ENCODE measurements around the gene ALLC.

Gene ALLC

GRCh38 chr2:3683748-3684454, 25.9 kb downstream of the ALLC start:
- TF ChIP-seq CREB1 (IDR thresholded peaks at IDR 0.05; ENCODE audit: low read depth): no peak
- no peak for TF ChIP-seq REST (IDR thresholded peaks at IDR 0.05; ENCODE audit: low read depth)
- TF ChIP-seq EP300 (IDR thresholded peaks at IDR 0.05; ENCODE audit: borderline replicate concordance): no peak
- TF ChIP-seq CEBPB (IDR thresholded peaks at IDR 0.05): no peak
- no peak for TF ChIP-seq MAX (IDR thresholded peaks at IDR 0.05)
- TF ChIP-seq ZBTB7A (IDR thresholded peaks at IDR 0.05; ENCODE audit: low read depth): no peak
- TF ChIP-seq USF1 (IDR thresholded peaks at IDR 0.05): no peak
- no peak for TF ChIP-seq TEAD4 (IDR thresholded peaks at IDR 0.05)
- no peak for TF ChIP-seq EGR1 (IDR thresholded peaks at IDR 0.05)
- no peak for TF ChIP-seq TCF12 (IDR thresholded peaks at IDR 0.05; ENCODE audit: low read depth)
- no peak for TF ChIP-seq FOXM1 (IDR thresholded peaks at IDR 0.05; ENCODE audit: borderline replicate concordance, low read depth)
- TF ChIP-seq RAD21 (IDR thresholded peaks at IDR 0.05; ENCODE audit: low read depth): no peak
- TF ChIP-seq YY1 (IDR thresholded peaks at IDR 0.05; ENCODE audit: low read depth): no peak
- TF ChIP-seq TAF1 (IDR thresholded peaks at IDR 0.05; ENCODE audit: low read depth): no peak
- TF ChIP-seq NFIC (IDR thresholded peaks at IDR 0.05): no peak

- TF ChIP-seq TAF1 (IDR thresholded peaks at IDR 0.05; ENCODE audit: low read depth): no peak
These were observed 32.2 kb downstream of the ALLC start for GRCh38 chr2:3689998-3690748.

GRCh38 chr2:3692375-3692774, 34.4 kb downstream of the ALLC start:
- TF ChIP-seq RAD21 (IDR thresholded peaks at IDR 0.05; ENCODE audit: low read depth): peak; percentile 76
- TF ChIP-seq USF1 (IDR thresholded peaks at IDR 0.05): no peak

- TF ChIP-seq TAF1 (IDR thresholded peaks at IDR 0.05; ENCODE audit: low read depth): no peak
- TF ChIP-seq NFIC (IDR thresholded peaks at IDR 0.05): no peak
- TF ChIP-seq USF1 (IDR thresholded peaks at IDR 0.05): no peak
- TF ChIP-seq ZBTB7A (IDR thresholded peaks at IDR 0.05; ENCODE audit: low read depth): no peak
- no peak for TF ChIP-seq REST (IDR thresholded peaks at IDR 0.05; ENCODE audit: low read depth)
- no peak for TF ChIP-seq CEBPB (IDR thresholded peaks at IDR 0.05)
- no peak for TF ChIP-seq TCF12 (IDR thresholded peaks at IDR 0.05; ENCODE audit: low read depth)
- TF ChIP-seq YY1 (IDR thresholded peaks at IDR 0.05; ENCODE audit: low read depth): no peak
- no peak for TF ChIP-seq TEAD4 (IDR thresholded peaks at IDR 0.05)
- TF ChIP-seq EGR1 (IDR thresholded peaks at IDR 0.05): no peak
- no peak for TF ChIP-seq EP300 (IDR thresholded peaks at IDR 0.05; ENCODE audit: borderline replicate concordance)
These were observed 38.5 kb downstream of the ALLC start for GRCh38 chr2:3696545-3696944.

GRCh38 chr2:3701071-3701470, 43.1 kb downstream of the ALLC start:
- TF ChIP-seq CREB1 (IDR thresholded peaks at IDR 0.05; ENCODE audit: low read depth): no peak
- TF ChIP-seq REST (IDR thresholded peaks at IDR 0.05; ENCODE audit: low read depth): no peak
- TF ChIP-seq EP300 (IDR thresholded peaks at IDR 0.05; ENCODE audit: borderline replicate concordance): no peak
- TF ChIP-seq ZBTB7A (IDR thresholded peaks at IDR 0.05; ENCODE audit: low read depth): no peak
- TF ChIP-seq TAF1 (IDR thresholded peaks at IDR 0.05; ENCODE audit: low read depth): no peak
- TF ChIP-seq TCF12 (IDR thresholded peaks at IDR 0.05; ENCODE audit: low read depth): no peak
- TF ChIP-seq NFIC (IDR thresholded peaks at IDR 0.05): no peak
- no peak for TF ChIP-seq TEAD4 (IDR thresholded peaks at IDR 0.05)
- TF ChIP-seq YY1 (IDR thresholded peaks at IDR 0.05; ENCODE audit: low read depth): no peak
- TF ChIP-seq EGR1 (IDR thresholded peaks at IDR 0.05): no peak
- TF ChIP-seq MAX (IDR thresholded peaks at IDR 0.05): no peak
- no peak for TF ChIP-seq CEBPB (IDR thresholded peaks at IDR 0.05)
- TF ChIP-seq USF1 (IDR thresholded peaks at IDR 0.05): no peak

Measured in Ishikawa (cell line).